HEK293 (cell line): ENCODE data around the gene PSEN1.

ENCODE experiments used
- CTCF ChIA-PET: fragments of 350-600 bp; formaldehyde crosslinking; extraction: SDS; loops from one replicate; lab custom pipeline; 2021; ENCODE audit warnings: antibody characterized with exemption; lab: Yijun Ruan, JAX
- POLR2A ChIA-PET: fragments of 300-600 bp; formaldehyde crosslinking; extraction: SDS; loops from one replicate; lab custom pipeline; 2020; ENCODE audit warnings: antibody characterized with exemption, inconsistent platforms; lab: Yijun Ruan, JAX
- H3K27ac ChIP-seq: fragments of 200-500 bp; sonication (Bioruptor generic); 2 replicates; pipeline ENCODE4 v1.5.1; 2014; ENCODE audit warnings: low read depth, low read length, control low read depth, inconsistent platforms; ENCODE audit errors: extremely low read depth
- H3K36me3 ChIP-seq, 2 experiments: fragments of 200-500 bp in 1 of 2; sonication (Bioruptor generic) in 1 of 2; 1 replicate in 1 of 2; 2 replicates in 1 of 2; pipeline ENCODE4 v1.5.1; 2014 to 2017; ENCODE audit warnings: inconsistent platforms in 2 of 2, low read length in 2 of 2; ENCODE audit not compliant: control insufficient read depth in 2 of 2, insufficient read depth in 1 of 2
- H3K4me1 ChIP-seq: fragments of 200-500 bp; sonication (Bioruptor generic); 2 replicates; pipeline ENCODE4 v1.5.1; 2014; ENCODE audit warnings: mild to moderate bottlenecking, low read length, inconsistent platforms; ENCODE audit not compliant: control insufficient read depth, insufficient read depth
- H3K4me3 ChIP-seq: 2 replicates; pipeline ENCODE4 v1.5.1; 2011; ENCODE audit warnings: low read depth, mild to moderate bottlenecking, control low read depth, low read length, moderate library complexity
- H3K9me3 ChIP-seq: fragments of 200-500 bp; sonication (Bioruptor generic); 2 replicates; pipeline ENCODE4 v1.5.1; 2014; ENCODE audit warnings: low read depth, low read length, inconsistent platforms; ENCODE audit not compliant: control insufficient read depth, insufficient read depth
- GLI2 ChIP-seq: fragments of 450-650 bp; formaldehyde crosslinking; IDR thresholded peaks from 2 replicates; pipeline ENCODE4; 2017; ENCODE audit warnings: missing biosample characterization, missing genetic modification characterization, low read depth, borderline replicate concordance
- SCRT1 ChIP-seq: fragments of 450-650 bp; formaldehyde crosslinking; IDR thresholded peaks from 2 replicates; pipeline ENCODE4 v1.5.1; 2016; ENCODE audit warnings: missing biosample characterization, missing genetic modification characterization, borderline replicate concordance
- WT1 ChIP-seq: fragments of 450-650 bp; formaldehyde crosslinking; IDR thresholded peaks from 2 replicates; pipeline ENCODE4 v1.5.1; 2016; ENCODE audit warnings: missing biosample characterization, missing genetic modification characterization
- ZNF174 ChIP-seq: fragments of 450-650 bp; formaldehyde crosslinking; IDR thresholded peaks from 2 replicates; pipeline ENCODE4 v1.5.0; 2017; ENCODE audit warnings: missing biosample characterization, mild to moderate bottlenecking, missing genetic modification characterization
- ZNF184 ChIP-seq: fragments of 450-650 bp; IDR thresholded peaks from 2 replicates; pipeline ENCODE4 v1.5.1; 2018; ENCODE audit warnings: missing biosample characterization, mild to moderate bottlenecking, missing genetic modification characterization
- ZNF324 ChIP-seq: fragments of 450-650 bp; formaldehyde crosslinking; IDR thresholded peaks from 2 replicates; pipeline ENCODE4 v1.5.1; 2016; ENCODE audit warnings: missing biosample characterization, missing genetic modification characterization
- ZNF449 ChIP-seq: fragments of 450-650 bp; formaldehyde crosslinking; IDR thresholded peaks from 2 replicates; pipeline ENCODE4 v1.5.1; 2017; ENCODE audit warnings: missing biosample characterization, mild to moderate bottlenecking, missing genetic modification characterization, moderate library complexity
- ZNF521 ChIP-seq: fragments of 450-650 bp; formaldehyde crosslinking; IDR thresholded peaks from 2 replicates; pipeline ENCODE4 v1.5.1; 2017; ENCODE audit warnings: missing biosample characterization, mild to moderate bottlenecking, missing genetic modification characterization
- ZNF555 ChIP-seq: fragments of 450-650 bp; formaldehyde crosslinking; conservative IDR thresholded peaks from 2 replicates; pipeline ENCODE4 v1.5.1; 2017; ENCODE audit warnings: missing biosample characterization, mild to moderate bottlenecking, missing genetic modification characterization, inconsistent platforms
- ZNF660 ChIP-seq: fragments of 450-650 bp; IDR thresholded peaks from 2 replicates; pipeline ENCODE4 v1.5.1; 2018; ENCODE audit warnings: missing biosample characterization, mild to moderate bottlenecking, missing genetic modification characterization
- ZNF776 ChIP-seq: fragments of 450-650 bp; formaldehyde crosslinking; IDR thresholded peaks from 2 replicates; pipeline ENCODE4 v1.5.0; 2017; ENCODE audit warnings: missing biosample characterization, missing genetic modification characterization, borderline replicate concordance
- TF ChIP-seq, protein P1 (sequence below): fragments of 450-650 bp; formaldehyde crosslinking; IDR thresholded peaks from 2 replicates; pipeline ENCODE4 v1.5.1; 2016; ENCODE audit warnings: missing biosample characterization, missing genetic modification characterization
- TF ChIP-seq, protein P2 (sequence below): fragments of 450-650 bp; formaldehyde crosslinking; IDR thresholded peaks from 2 replicates; pipeline ENCODE4 v1.5.1; 2016; ENCODE audit warnings: missing biosample characterization, missing genetic modification characterization
- TF ChIP-seq, protein P3 (sequence below): fragments of 450-650 bp; formaldehyde crosslinking; IDR thresholded peaks from 2 replicates; pipeline ENCODE4 v1.5.0; 2017; ENCODE audit warnings: missing biosample characterization, missing genetic modification characterization, borderline replicate concordance

The PSEN1 gene

GRCh38 chr14:73216030-73216429, 79.7 kb downstream of the PSEN1 start:
- ChIA-PET CTCF (no interaction called here), POLR2A (no interaction called here)
- Histone ChIP-seq H3K4me1 (no peaks in the 10 kb centered on the region), H3K9me3 (no peaks in the 10 kb centered on the region), H3K36me3 (peaks cover 40 to 71% of the 10 kb centered on the region in 2 experiments), H3K27ac (no peak overlapping the region), H3K4me3 (no peak overlapping the region)
- TF ChIP-seq WT1 (tag by site-specific recombination): no peak
- TF ChIP-seq, protein P1, sequence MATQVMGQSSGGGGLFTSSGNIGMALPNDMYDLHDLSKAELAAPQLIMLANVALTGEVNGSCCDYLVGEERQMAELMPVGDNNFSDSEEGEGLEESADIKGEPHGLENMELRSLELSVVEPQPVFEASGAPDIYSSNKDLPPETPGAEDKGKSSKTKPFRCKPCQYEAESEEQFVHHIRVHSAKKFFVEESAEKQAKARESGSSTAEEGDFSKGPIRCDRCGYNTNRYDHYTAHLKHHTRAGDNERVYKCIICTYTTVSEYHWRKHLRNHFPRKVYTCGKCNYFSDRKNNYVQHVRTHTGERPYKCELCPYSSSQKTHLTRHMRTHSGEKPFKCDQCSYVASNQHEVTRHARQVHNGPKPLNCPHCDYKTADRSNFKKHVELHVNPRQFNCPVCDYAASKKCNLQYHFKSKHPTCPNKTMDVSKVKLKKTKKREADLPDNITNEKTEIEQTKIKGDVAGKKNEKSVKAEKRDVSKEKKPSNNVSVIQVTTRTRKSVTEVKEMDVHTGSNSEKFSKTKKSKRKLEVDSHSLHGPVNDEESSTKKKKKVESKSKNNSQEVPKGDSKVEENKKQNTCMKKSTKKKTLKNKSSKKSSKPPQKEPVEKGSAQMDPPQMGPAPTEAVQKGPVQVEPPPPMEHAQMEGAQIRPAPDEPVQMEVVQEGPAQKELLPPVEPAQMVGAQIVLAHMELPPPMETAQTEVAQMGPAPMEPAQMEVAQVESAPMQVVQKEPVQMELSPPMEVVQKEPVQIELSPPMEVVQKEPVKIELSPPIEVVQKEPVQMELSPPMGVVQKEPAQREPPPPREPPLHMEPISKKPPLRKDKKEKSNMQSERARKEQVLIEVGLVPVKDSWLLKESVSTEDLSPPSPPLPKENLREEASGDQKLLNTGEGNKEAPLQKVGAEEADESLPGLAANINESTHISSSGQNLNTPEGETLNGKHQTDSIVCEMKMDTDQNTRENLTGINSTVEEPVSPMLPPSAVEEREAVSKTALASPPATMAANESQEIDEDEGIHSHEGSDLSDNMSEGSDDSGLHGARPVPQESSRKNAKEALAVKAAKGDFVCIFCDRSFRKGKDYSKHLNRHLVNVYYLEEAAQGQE (tag by site-specific recombination): no peak
- no peak for TF ChIP-seq ZNF521
- TF ChIP-seq ZNF184 (tag by site-specific recombination): no peak
- TF ChIP-seq ZNF776: no peak
- no peak for TF ChIP-seq ZNF660
- TF ChIP-seq ZNF555 (tag by site-specific recombination): no peak
- TF ChIP-seq, protein P2, sequence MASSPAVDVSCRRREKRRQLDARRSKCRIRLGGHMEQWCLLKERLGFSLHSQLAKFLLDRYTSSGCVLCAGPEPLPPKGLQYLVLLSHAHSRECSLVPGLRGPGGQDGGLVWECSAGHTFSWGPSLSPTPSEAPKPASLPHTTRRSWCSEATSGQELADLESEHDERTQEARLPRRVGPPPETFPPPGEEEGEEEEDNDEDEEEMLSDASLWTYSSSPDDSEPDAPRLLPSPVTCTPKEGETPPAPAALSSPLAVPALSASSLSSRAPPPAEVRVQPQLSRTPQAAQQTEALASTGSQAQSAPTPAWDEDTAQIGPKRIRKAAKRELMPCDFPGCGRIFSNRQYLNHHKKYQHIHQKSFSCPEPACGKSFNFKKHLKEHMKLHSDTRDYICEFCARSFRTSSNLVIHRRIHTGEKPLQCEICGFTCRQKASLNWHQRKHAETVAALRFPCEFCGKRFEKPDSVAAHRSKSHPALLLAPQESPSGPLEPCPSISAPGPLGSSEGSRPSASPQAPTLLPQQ: no peak
- TF ChIP-seq SCRT1 (tag by site-specific recombination): no peak
- no peak for TF ChIP-seq ZNF324 (tag by site-specific recombination)
- no peak for TF ChIP-seq GLI2
- TF ChIP-seq, protein P3, sequence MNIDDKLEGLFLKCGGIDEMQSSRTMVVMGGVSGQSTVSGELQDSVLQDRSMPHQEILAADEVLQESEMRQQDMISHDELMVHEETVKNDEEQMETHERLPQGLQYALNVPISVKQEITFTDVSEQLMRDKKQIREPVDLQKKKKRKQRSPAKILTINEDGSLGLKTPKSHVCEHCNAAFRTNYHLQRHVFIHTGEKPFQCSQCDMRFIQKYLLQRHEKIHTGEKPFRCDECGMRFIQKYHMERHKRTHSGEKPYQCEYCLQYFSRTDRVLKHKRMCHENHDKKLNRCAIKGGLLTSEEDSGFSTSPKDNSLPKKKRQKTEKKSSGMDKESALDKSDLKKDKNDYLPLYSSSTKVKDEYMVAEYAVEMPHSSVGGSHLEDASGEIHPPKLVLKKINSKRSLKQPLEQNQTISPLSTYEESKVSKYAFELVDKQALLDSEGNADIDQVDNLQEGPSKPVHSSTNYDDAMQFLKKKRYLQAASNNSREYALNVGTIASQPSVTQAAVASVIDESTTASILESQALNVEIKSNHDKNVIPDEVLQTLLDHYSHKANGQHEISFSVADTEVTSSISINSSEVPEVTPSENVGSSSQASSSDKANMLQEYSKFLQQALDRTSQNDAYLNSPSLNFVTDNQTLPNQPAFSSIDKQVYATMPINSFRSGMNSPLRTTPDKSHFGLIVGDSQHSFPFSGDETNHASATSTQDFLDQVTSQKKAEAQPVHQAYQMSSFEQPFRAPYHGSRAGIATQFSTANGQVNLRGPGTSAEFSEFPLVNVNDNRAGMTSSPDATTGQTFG (tag by site-specific recombination): no peak
- TF ChIP-seq ZNF174 (tag by site-specific recombination): no peak

GRCh38 chr14:73217411-73217810, 81.1 kb downstream of the PSEN1 start:
- Histone ChIP-seq H3K9me3 (no peaks in the 10 kb centered on the region), H3K4me1 (no peaks in the 10 kb centered on the region), H3K36me3 (peaks cover 37 to 66% of the 10 kb centered on the region in 2 experiments), H3K27ac (no peak overlapping the region), H3K4me3 (no peak overlapping the region)
- CTCF ChIA-PET: interaction anchor here (0.6 to 1.3 kb wide), 4 partner anchors 30 to 566 kb away, joined by 3 to 10 read pairs (median 4); no protein-coding TSS in a partner anchor
- no peak for TF ChIP-seq ZNF449 (tag by site-specific recombination)
- POLR2A ChIA-PET: no interaction called here
